Esophagus muscularis mucosa (tissue), 3 donors: Measurements from ENCODE around the gene SIRPG.

Experiments used
- POLR2A ChIP-seq: fragments of 450-650 bp; IDR thresholded peaks from one replicate; pipeline ENCODE4 v1.6.1; 2017; ENCODE audit warnings: antibody characterized with exemption, moderate library complexity, mild to moderate bottlenecking, low read depth
- POLR2AphosphoS5 ChIP-seq, 2 donors: sonication (generic); formaldehyde crosslinking; IDR thresholded peaks; one replicate each; pipeline ENCODE4 v1.6.1; 2017; ENCODE audit warnings: antibody characterized with exemption in 2 of 2
- TF ChIP-seq, protein P1 (sequence below), 3 experiments: fragments of 200-600 bp in 2 of 3; fragments of 450-650 bp in 1 of 3; sonication (generic) in 2 of 3; IDR thresholded peaks; one replicate each; pipeline ENCODE4 v1.5.1; 2017 to 2019; ENCODE audit warnings: antibody characterized with exemption in 3 of 3, mild to moderate bottlenecking in 2 of 3, moderate library complexity in 1 of 3

DNA sequence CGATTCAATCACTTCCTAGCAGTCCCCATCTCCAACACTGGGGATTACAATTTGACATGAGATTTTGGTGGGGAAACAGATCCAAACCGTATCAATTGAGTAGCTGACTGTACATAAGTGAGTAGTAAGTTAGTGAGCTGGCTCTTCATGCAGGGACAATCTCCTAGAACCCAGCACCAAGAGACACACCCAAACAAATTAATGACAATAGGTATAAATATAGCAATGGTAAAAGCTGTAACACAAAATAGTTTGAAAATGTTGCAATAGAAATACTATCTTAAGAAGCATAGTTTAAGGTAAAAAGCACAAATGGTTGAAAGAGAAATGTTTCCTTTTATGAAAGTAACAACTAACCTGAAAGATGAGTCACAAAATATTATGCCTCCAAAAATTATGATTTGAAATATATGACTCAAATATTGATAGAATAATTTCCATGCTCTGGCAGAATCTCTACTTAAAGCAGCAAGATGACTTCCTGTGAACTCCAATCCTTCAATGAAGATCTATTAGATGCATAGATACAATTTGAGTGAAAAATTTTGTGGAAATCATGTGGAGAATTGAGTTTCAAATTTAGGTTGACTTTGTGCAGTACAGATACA lies 32.4 kb downstream of the SIRPG start:
- TF ChIP-seq POLR2AphosphoS5 (IDR thresholded peaks at IDR 0.05): no peak
- TF ChIP-seq, protein P1, sequence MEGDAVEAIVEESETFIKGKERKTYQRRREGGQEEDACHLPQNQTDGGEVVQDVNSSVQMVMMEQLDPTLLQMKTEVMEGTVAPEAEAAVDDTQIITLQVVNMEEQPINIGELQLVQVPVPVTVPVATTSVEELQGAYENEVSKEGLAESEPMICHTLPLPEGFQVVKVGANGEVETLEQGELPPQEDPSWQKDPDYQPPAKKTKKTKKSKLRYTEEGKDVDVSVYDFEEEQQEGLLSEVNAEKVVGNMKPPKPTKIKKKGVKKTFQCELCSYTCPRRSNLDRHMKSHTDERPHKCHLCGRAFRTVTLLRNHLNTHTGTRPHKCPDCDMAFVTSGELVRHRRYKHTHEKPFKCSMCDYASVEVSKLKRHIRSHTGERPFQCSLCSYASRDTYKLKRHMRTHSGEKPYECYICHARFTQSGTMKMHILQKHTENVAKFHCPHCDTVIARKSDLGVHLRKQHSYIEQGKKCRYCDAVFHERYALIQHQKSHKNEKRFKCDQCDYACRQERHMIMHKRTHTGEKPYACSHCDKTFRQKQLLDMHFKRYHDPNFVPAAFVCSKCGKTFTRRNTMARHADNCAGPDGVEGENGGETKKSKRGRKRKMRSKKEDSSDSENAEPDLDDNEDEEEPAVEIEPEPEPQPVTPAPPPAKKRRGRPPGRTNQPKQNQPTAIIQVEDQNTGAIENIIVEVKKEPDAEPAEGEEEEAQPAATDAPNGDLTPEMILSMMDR (IDR thresholded peaks at IDR 0.05): no peak
- no peak for TF ChIP-seq POLR2A
